IMR-90 (cell line): ENCODE measurements around the gene ZDHHC1. TPM values are rescaled to one million over a fixed set of nuclear protein-coding genes. Genes with fewer than 3 reads are reported as not detected.

ENCODE experiments used
- ATAC-seq: fragments of 200-7000 bp; cut with Tn5 transposase; 2 replicates; pipeline ENCODE4 v1.9.1; 2020; ENCODE audit warnings: low read depth, mild to moderate bottlenecking, moderate library complexity
- BruUV-seq: library from RNA; stranded (reverse); fragments of 400-500 nt; replicated peaks from 2 replicates; lab custom pipeline; 2021; lab: Mats Ljungman, UMichigan
- CTCF ChIA-PET: fragments of 300-600 bp; formaldehyde crosslinking; extraction: SDS; loops from one replicate; lab custom pipeline; 2021; ENCODE audit warnings: antibody characterized with exemption; lab: Yijun Ruan, JAX
- POLR2A ChIA-PET: fragments of 300-600 bp; sonication (Branson Sonifier 250); formaldehyde crosslinking; loops from one replicate; lab custom pipeline; 2022; ENCODE audit warnings: antibody characterized with exemption; ENCODE audit not compliant: unreplicated experiment; lab: Charles Lee
- DNase-seq: peaks from one replicate; pipeline ENCODE4 v3.0.0; 2013
- H2AFZ ChIP-seq: replicated peaks from 2 replicates; pipeline ENCODE3; 2013; ENCODE audit warnings: low read length, mild to moderate bottlenecking; ENCODE audit not compliant: poor library complexity
- H2AK5ac ChIP-seq: 2 replicates; pipeline ENCODE4 v1.6.1; 2013; ENCODE audit warnings: low read depth, low read length, inconsistent platforms
- H2AK9ac ChIP-seq: replicated peaks from 2 replicates; pipeline ENCODE3; 2013; ENCODE audit warnings: mild to moderate bottlenecking, low read depth, low read length, moderate library complexity; ENCODE audit not compliant: poor library complexity
- H2BK120ac ChIP-seq: 2 replicates; pipeline ENCODE4 v1.6.1; 2013; ENCODE audit warnings: low read depth, low read length, inconsistent platforms
- H2BK15ac ChIP-seq: 3 replicates; pipeline ENCODE4 v1.6.1; 2013; ENCODE audit warnings: low read depth, low read length, inconsistent platforms
- H2BK20ac ChIP-seq: 2 replicates; pipeline ENCODE4 v1.6.1; 2013; ENCODE audit warnings: low read depth, mild to moderate bottlenecking, inconsistent platforms, low read length, moderate library complexity
- H2BK5ac ChIP-seq: 2 replicates; pipeline ENCODE4 v1.6.1; 2013; ENCODE audit warnings: mild to moderate bottlenecking, low read depth, low read length, inconsistent platforms; ENCODE audit not compliant: poor library complexity, severe bottlenecking
- H3K14ac ChIP-seq: replicated peaks from 2 replicates; pipeline ENCODE4 v1.6.1; 2013; ENCODE audit warnings: low read depth, low read length, inconsistent platforms
- H3K18ac ChIP-seq: 2 replicates; pipeline ENCODE4 v1.6.1; 2013; ENCODE audit warnings: low read depth, low read length, control low read depth
- H3K23ac ChIP-seq: 2 replicates; pipeline ENCODE4 v1.6.1; 2013; ENCODE audit warnings: low read depth, low read length, inconsistent platforms
- H3K27ac ChIP-seq: 2 replicates; pipeline ENCODE4 v1.5.1; 2013; ENCODE audit warnings: mild to moderate bottlenecking, control low read depth, low read length; ENCODE audit not compliant: insufficient read depth
- H3K27me3 ChIP-seq: 2 replicates; pipeline ENCODE4 v1.6.1; 2013; ENCODE audit warnings: low read length; ENCODE audit not compliant: control insufficient read depth, insufficient read depth
- H3K36me3 ChIP-seq: 2 replicates; pipeline ENCODE4 v1.6.1; 2013; ENCODE audit warnings: low read length, mixed read lengths; ENCODE audit not compliant: control insufficient read depth, insufficient read depth
- H3K4ac ChIP-seq: 2 replicates; pipeline ENCODE4 v1.6.1; 2013; ENCODE audit warnings: low read depth, low read length, inconsistent platforms
- H3K4me1 ChIP-seq: 2 replicates; pipeline ENCODE4 v1.6.1; 2013; ENCODE audit warnings: low read length, mixed read lengths; ENCODE audit not compliant: control insufficient read depth, insufficient read depth
- H3K4me2 ChIP-seq: 2 replicates; pipeline ENCODE4 v1.6.1; 2013; ENCODE audit warnings: low read depth, mild to moderate bottlenecking, control low read depth, low read length, moderate library complexity
- H3K4me3 ChIP-seq: 2 replicates; pipeline ENCODE4 v1.5.1; 2013; ENCODE audit warnings: low read depth, mild to moderate bottlenecking, control low read depth, low read length, moderate library complexity; ENCODE audit not compliant: insufficient read depth
- H3K56ac ChIP-seq: 2 replicates; pipeline ENCODE4 v1.6.1; 2013; ENCODE audit warnings: low read length, inconsistent platforms; ENCODE audit not compliant: insufficient read depth; ENCODE audit errors: extremely low read depth
- H3K79me1 ChIP-seq, 2 experiments: 2 replicates each; pipeline ENCODE4 v1.6.1; 2013; ENCODE audit warnings: low read length in 2 of 2, inconsistent platforms in 1 of 2, low read depth in 1 of 2
- H3K9ac ChIP-seq: 2 replicates; pipeline ENCODE4 v1.6.1; 2013; ENCODE audit warnings: low read depth, low read length, control low read depth
- H3K9me1 ChIP-seq: 2 replicates; pipeline ENCODE4 v1.6.1; 2013; ENCODE audit warnings: low read length, inconsistent platforms; ENCODE audit not compliant: insufficient read depth
- H3K9me3 ChIP-seq: 2 replicates; pipeline ENCODE4 v1.6.1; 2013; ENCODE audit warnings: low read length; ENCODE audit not compliant: control insufficient read depth, insufficient read depth
- H4K20me1 ChIP-seq: 2 replicates; pipeline ENCODE4 v1.6.1; 2013; ENCODE audit warnings: low read length, inconsistent platforms; ENCODE audit not compliant: insufficient read depth
- H4K5ac ChIP-seq: 2 replicates; pipeline ENCODE4 v1.6.1; 2013; ENCODE audit warnings: mild to moderate bottlenecking, low read depth, low read length, control low read depth
- H4K8ac ChIP-seq, 2 experiments: 2 replicates each; pipeline ENCODE4 v1.6.1; 2013; ENCODE audit warnings: low read depth in 2 of 2, low read length in 2 of 2, control low read depth in 1 of 2, inconsistent platforms in 1 of 2
- H4K91ac ChIP-seq: 2 replicates; pipeline ENCODE4 v1.6.1; 2013; ENCODE audit warnings: low read depth, low read length, inconsistent platforms; ENCODE audit not compliant: insufficient read depth
- BHLHE40 ChIP-seq: fragments of 150-350 bp; IDR thresholded peaks from 2 replicates; pipeline ENCODE4 v1.6.1; 2016; ENCODE audit warnings: mild to moderate bottlenecking, low read depth, low read length
- CHD1 ChIP-seq: IDR thresholded peaks from 2 replicates; pipeline ENCODE4 v1.6.1; 2012; ENCODE audit warnings: low read depth, low read length, improper control_type of control experiment
- CTCF ChIP-seq: conservative IDR thresholded peaks from 2 replicates; pipeline ENCODE4 v1.5.1; 2012; ENCODE audit warnings: mild to moderate bottlenecking, low read depth, low read length, improper control_type of control experiment
- ELK1 ChIP-seq: fragments of 150-350 bp; IDR thresholded peaks from 2 replicates; pipeline ENCODE4 v1.6.1; 2016; ENCODE audit warnings: low read depth, mild to moderate bottlenecking, low read length, moderate library complexity, borderline replicate concordance
- FOS ChIP-seq: fragments of 150-350 bp; IDR thresholded peaks from 2 replicates; pipeline ENCODE4 v1.6.1; 2016; ENCODE audit warnings: low read depth, low read length
- MAFK ChIP-seq: IDR thresholded peaks from 2 replicates; pipeline ENCODE4 v1.6.1; 2012; ENCODE audit warnings: low read depth, low read length, improper control_type of control experiment
- MXI1 ChIP-seq: IDR thresholded peaks from 2 replicates; pipeline ENCODE4 v1.6.1; 2012; ENCODE audit warnings: low read depth, mild to moderate bottlenecking, low read length, moderate library complexity, borderline replicate concordance
- NFE2L2 ChIP-seq: fragments of 150-350 bp; IDR thresholded peaks from 2 replicates; pipeline ENCODE4 v1.6.1; 2016; ENCODE audit warnings: low read depth, mild to moderate bottlenecking, low read length
- POLR2A ChIP-seq: IDR thresholded peaks from 2 replicates; pipeline ENCODE4 v1.6.1; 2012; ENCODE audit warnings: mild to moderate bottlenecking, low read depth, low read length
- RAD21 ChIP-seq: IDR thresholded peaks from 2 replicates; pipeline ENCODE4 v1.6.1; 2012; ENCODE audit warnings: low read length, improper control_type of control experiment
- RCOR1 ChIP-seq: IDR thresholded peaks from 2 replicates; pipeline ENCODE4 v1.6.1; 2012; ENCODE audit warnings: mild to moderate bottlenecking, low read length, improper control_type of control experiment; ENCODE audit not compliant: insufficient replicate concordance
- RFX5 ChIP-seq: IDR thresholded peaks from 2 replicates; pipeline ENCODE4 v1.8.0; 2012; ENCODE audit warnings: low read depth, mild to moderate bottlenecking, low read length, moderate library complexity
- SMC3 ChIP-seq: fragments of 150-350 bp; IDR thresholded peaks from 2 replicates; pipeline ENCODE4 v1.6.1; 2016; ENCODE audit warnings: low read depth, mild to moderate bottlenecking, antibody characterized with exemption, low read length, moderate library complexity
- WGBS, 2 experiments: methylation state at CpG; one replicate each; pipeline versions ENCODE4 v1.1.5 to v1.1.7; 2013; ENCODE audit warnings: missing lambda C conversion rate in 2 of 2; ENCODE audit not compliant: insufficient read length in 1 of 2; ENCODE audit errors: extremely low coverage in 2 of 2; 5-methylcytosine and 5-hydroxymethylcytosine counted together
- dilution Hi-C: fragments of 300-500 bp; cut with HindIII; formaldehyde crosslinking; loops from one replicate; pipeline ENCODE4 v1.14.3; 2018; ENCODE audit warnings: low sequenced_read_pairs; ENCODE audit not compliant: unreplicated experiment
- in situ Hi-C: fragments of 300-500 bp; cut with MboI; formaldehyde crosslinking; loops from 3 replicates; pipeline ENCODE4 v1.14.3; 2019; ENCODE audit warnings: low sequenced_read_pairs, inconsistent platforms, mixed read lengths
- intact Hi-C: fragments of 100-400 bp; cut with micrococcal nuclease; formaldehyde crosslinking; loops from 2 replicates; pipeline ENCODE4 v1.10.0; 2022
- polyA plus RNA-seq, 3 experiments: library from polyadenylated mRNA; depleted of rRNA; stranded (reverse); fragments of >200 nt; gene quantifications; 2 replicates each; pipeline ENCODE4 v1.2.3, GENCODE V29; 2012; ENCODE audit warnings: low replicate concordance in 1 of 3
- total RNA-seq: library from RNA; depleted of rRNA; stranded (reverse); fragments of >200 nt; gene quantifications from 2 replicates; pipeline ENCODE4 v1.2.3, GENCODE V29; 2012

Gene ZDHHC1
- total and polyA plus RNA-seq, 2 of the 4 experiments (the other 2 are of a cell fraction): 2.0 to 5.9 TPM

- no peaks in the 10 kb centered on the region for H3K9me1 ChIP-seq
- H3K14ac ChIP-seq: no peak overlapping the region
- H3K27me3 ChIP-seq: no peaks in the 10 kb centered on the region
- H3K4me1 ChIP-seq: peaks cover 11% of the 10 kb centered on the region
- no peak overlapping the region for H3K4me3 ChIP-seq
- DNase-seq (no peak), ATAC-seq (peak; percentile 73)
- no peak for TF ChIP-seq MAFK
- peak; percentile 61 for TF ChIP-seq CTCF
- TF ChIP-seq BHLHE40: no peak
- no peak for TF ChIP-seq ELK1
- TF ChIP-seq RAD21: peak; percentile 63
- no peak for TF ChIP-seq RFX5
- no peak for TF ChIP-seq MXI1
- TF ChIP-seq NFE2L2: no peak
- no peak for TF ChIP-seq RCOR1
- TF ChIP-seq SMC3: peak; percentile 60
- TF ChIP-seq CHD1: no peak
- no peak for TF ChIP-seq FOS
- no peak for TF ChIP-seq POLR2A
- peak overlapping the region; percentile 53 for H2AFZ ChIP-seq
- dilution Hi-C loops: no loop called here
- H3K18ac ChIP-seq: no peak overlapping the region
- no peak overlapping the region for H4K5ac ChIP-seq
- in situ Hi-C loops: no loop called here
- H3K36me3 ChIP-seq: no peaks in the 10 kb centered on the region
- H3K79me1 ChIP-seq: no peaks in the 10 kb centered on the region; a peak in 1 of 4 replicates
- no peak overlapping the region for H2BK5ac ChIP-seq
- H3K27ac ChIP-seq: no peak overlapping the region
- no peak overlapping the region for H3K56ac ChIP-seq
- H4K8ac ChIP-seq: no peak overlapping the region
- CTCF ChIA-PET: interaction anchor here (0.6 to 1.3 kb wide), 13 partner anchors 8 to 390 kb away, joined by 3 to 7 read pairs (median 4); no protein-coding TSS in a partner anchor
- H2AK5ac ChIP-seq: 0 out of 2 replicates have a peak overlapping the region, but pooled peaks have one; percentile 5
- 35% methylated on average over 27 of the region's 42 CpGs; no CpG with 5 or more reads in 1 of the 2 experiments for WGBS, 2 experiments
- peak overlapping the region; percentile 15 for H2AK9ac ChIP-seq
- no peak overlapping the region for H2BK20ac ChIP-seq
- no peak overlapping the region for H3K9ac ChIP-seq
- no peak overlapping the region for H2BK15ac ChIP-seq
- no peak overlapping the region for H3K4ac ChIP-seq
- no peaks in the 10 kb centered on the region for H4K20me1 ChIP-seq
- no peak overlapping the region for H2BK120ac ChIP-seq
- H3K9me3 ChIP-seq: no peaks in the 10 kb centered on the region
- no peak overlapping the region for H4K91ac ChIP-seq
- intact Hi-C loops: loop anchor here (2.0 kb wide), 1 partner anchor 138 kb away; no protein-coding TSS in a partner anchor
- POLR2A ChIA-PET: no interaction called here
- BruUV-seq: no TSS peak
- H3K23ac ChIP-seq: no peak overlapping the region
- H3K4me2 ChIP-seq: no peak overlapping the region
Measured at GRCh38 chr16:67399218-67399733, 17.0 kb downstream of the ZDHHC1 start.
